HepG2 (cell line): Measurements from ENCODE around the gene MBD4. TPM values are rescaled to one million over a fixed set of nuclear protein-coding genes. Genes with fewer than 3 reads are reported as not detected.

Experiments
- DRAP1 ChIP-seq: IDR thresholded peaks from 2 replicates; pipeline ENCODE4 v1.6.1; 2016; ENCODE audit warnings: missing genetic modification reagents, missing compliant biosample characterization
- KDM6A ChIP-seq: IDR thresholded peaks from 2 replicates; pipeline ENCODE4 v1.6.1; 2016; ENCODE audit warnings: low read depth
- KLF13 ChIP-seq: sonication (generic); formaldehyde crosslinking; IDR thresholded peaks from 2 replicates; pipeline ENCODE4 v1.4.0; 2020; ENCODE audit warnings: mild to moderate bottlenecking, missing genetic modification reagents
- MEIS2 ChIP-seq: sonication (generic); formaldehyde crosslinking; IDR thresholded peaks from 2 replicates; pipeline ENCODE4 v1.9.0; 2021; ENCODE audit warnings: mild to moderate bottlenecking, missing genetic modification reagents
- NFAT5 ChIP-seq: sonication (generic); formaldehyde crosslinking; IDR thresholded peaks from 2 replicates; pipeline ENCODE4 v1.4.0; 2020; ENCODE audit warnings: missing genetic modification reagents
- REL ChIP-seq: sonication (generic); formaldehyde crosslinking; conservative IDR thresholded peaks from 2 replicates; pipeline ENCODE4 v1.8.0; 2022; ENCODE audit warnings: mild to moderate bottlenecking, missing genetic modification reagents, moderate library complexity
- SNAPC2 ChIP-seq: sonication (generic); formaldehyde crosslinking; IDR thresholded peaks from 2 replicates; pipeline ENCODE4 v1.8.1; 2022; ENCODE audit warnings: mild to moderate bottlenecking, missing genetic modification reagents
- THAP11 ChIP-seq: IDR thresholded peaks from 2 replicates; pipeline ENCODE4 v1.6.1; 2016; ENCODE audit warnings: missing biosample characterization, missing genetic modification reagents
- ZNF160 ChIP-seq: sonication (generic); formaldehyde crosslinking; IDR thresholded peaks from 2 replicates; pipeline ENCODE4 v1.8.0; 2022; ENCODE audit warnings: mild to moderate bottlenecking, inconsistent platforms, missing genetic modification reagents
- ZNF256 ChIP-seq: sonication (generic); formaldehyde crosslinking; conservative IDR thresholded peaks from 2 replicates; pipeline ENCODE4 v1.4.0; 2020; ENCODE audit warnings: missing genetic modification reagents
- ZNF740 ChIP-seq: sonication (generic); formaldehyde crosslinking; IDR thresholded peaks from 2 replicates; pipeline ENCODE4 v1.4.0; 2020; ENCODE audit warnings: missing genetic modification reagents
- polyA plus RNA-seq, 8 experiments: library from polyadenylated mRNA; depleted of rRNA in 3 of 8; stranded (reverse) in 7 of 8; unstranded in 1 of 8; fragments of >200 nt; fragmentation: Illumina TruSeq in 4 of 8; extraction: Trizol in 4 of 8; gene quantifications; 2 replicates each; pipeline versions ENCODE4 v1.2.1 to v1.2.3, GENCODE V29; 2011 to 2016; ENCODE audit warnings: low read depth in 4 of 8, missing spikeins in 1 of 8, mixed read lengths in 1 of 8; ENCODE audit not compliant: insufficient read depth in 1 of 8
- total RNA-seq, 5 experiments: library from RNA; depleted of rRNA; stranded (reverse); fragments of >200 nt; fragmentation: Illumina TruSeq; extraction: Trizol; gene quantifications; 2 replicates each; pipeline ENCODE4 v1.2.3, GENCODE V29; 2016; ENCODE audit warnings: low read depth in 1 of 5
- TF ChIP-seq, protein P1 (sequence below): sonication (generic); formaldehyde crosslinking; IDR thresholded peaks from 2 replicates; pipeline ENCODE4 v1.4.0; 2020; ENCODE audit warnings: missing genetic modification reagents
- TF ChIP-seq, protein P2 (sequence below), 2 experiments: sonication (generic) in 1 of 2; formaldehyde crosslinking in 1 of 2; IDR thresholded peaks; 2 replicates each; pipeline versions ENCODE4 v1.4.0 to v1.6.1; 2016 to 2020; ENCODE audit warnings: borderline replicate concordance in 1 of 2, low read depth in 1 of 2, mild to moderate bottlenecking in 1 of 2, missing genetic modification reagents in 1 of 2
- TF ChIP-seq, protein P3 (sequence below): sonication (generic); formaldehyde crosslinking; IDR thresholded peaks from 2 replicates; pipeline ENCODE4 v1.5.0; 2020; ENCODE audit warnings: missing genetic modification reagents

MBD4 gene
- total and polyA plus RNA-seq, 2 of the 13 experiments (the other 11 are each of a cell fraction or from before 2014, with no cell fraction given), result 14.9 to 25.3 TPM

GRCh38 chr3:129418041-129418973 is 21.4 kb downstream of the MBD4 start (continued):
- TF ChIP-seq NFAT5 (no peak), REL (no peak), ZNF256 (CRISPR knock-in tag) (no peak), SNAPC2 (CRISPR knock-in tag) (no peak), ZNF740 (CRISPR knock-in tag) (no peak), THAP11 (CRISPR knock-in tag) (0 out of 2 replicates have a peak, but pooled peaks have one; percentile 29), DRAP1 (CRISPR knock-in tag) (peak; percentile 49; the same call in 1 of the 2 replicates), ZNF160 (CRISPR knock-in tag) (no peak), MEIS2 (CRISPR knock-in tag) (no peak), KDM6A (CRISPR knock-in tag) (0 out of 2 replicates have a peak, but pooled peaks have one; percentile 20), KLF13 (CRISPR knock-in tag) (no peak)
- TF ChIP-seq, protein P1, sequence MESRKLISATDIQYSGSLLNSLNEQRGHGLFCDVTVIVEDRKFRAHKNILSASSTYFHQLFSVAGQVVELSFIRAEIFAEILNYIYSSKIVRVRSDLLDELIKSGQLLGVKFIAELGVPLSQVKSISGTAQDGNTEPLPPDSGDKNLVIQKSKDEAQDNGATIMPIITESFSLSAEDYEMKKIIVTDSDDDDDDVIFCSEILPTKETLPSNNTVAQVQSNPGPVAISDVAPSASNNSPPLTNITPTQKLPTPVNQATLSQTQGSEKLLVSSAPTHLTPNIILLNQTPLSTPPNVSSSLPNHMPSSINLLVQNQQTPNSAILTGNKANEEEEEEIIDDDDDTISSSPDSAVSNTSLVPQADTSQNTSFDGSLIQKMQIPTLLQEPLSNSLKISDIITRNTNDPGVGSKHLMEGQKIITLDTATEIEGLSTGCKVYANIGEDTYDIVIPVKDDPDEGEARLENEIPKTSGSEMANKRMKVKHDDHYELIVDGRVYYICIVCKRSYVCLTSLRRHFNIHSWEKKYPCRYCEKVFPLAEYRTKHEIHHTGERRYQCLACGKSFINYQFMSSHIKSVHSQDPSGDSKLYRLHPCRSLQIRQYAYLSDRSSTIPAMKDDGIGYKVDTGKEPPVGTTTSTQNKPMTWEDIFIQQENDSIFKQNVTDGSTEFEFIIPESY (CRISPR knock-in tag), result peak; percentile 25; the same call in 1 of the 2 replicates
- TF ChIP-seq, protein P2, sequence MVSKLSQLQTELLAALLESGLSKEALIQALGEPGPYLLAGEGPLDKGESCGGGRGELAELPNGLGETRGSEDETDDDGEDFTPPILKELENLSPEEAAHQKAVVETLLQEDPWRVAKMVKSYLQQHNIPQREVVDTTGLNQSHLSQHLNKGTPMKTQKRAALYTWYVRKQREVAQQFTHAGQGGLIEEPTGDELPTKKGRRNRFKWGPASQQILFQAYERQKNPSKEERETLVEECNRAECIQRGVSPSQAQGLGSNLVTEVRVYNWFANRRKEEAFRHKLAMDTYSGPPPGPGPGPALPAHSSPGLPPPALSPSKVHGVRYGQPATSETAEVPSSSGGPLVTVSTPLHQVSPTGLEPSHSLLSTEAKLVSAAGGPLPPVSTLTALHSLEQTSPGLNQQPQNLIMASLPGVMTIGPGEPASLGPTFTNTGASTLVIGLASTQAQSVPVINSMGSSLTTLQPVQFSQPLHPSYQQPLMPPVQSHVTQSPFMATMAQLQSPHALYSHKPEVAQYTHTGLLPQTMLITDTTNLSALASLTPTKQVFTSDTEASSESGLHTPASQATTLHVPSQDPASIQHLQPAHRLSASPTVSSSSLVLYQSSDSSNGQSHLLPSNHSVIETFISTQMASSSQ (IDR thresholded peaks at IDR 0.05; ENCODE audit: low read depth), result no peak
- TF ChIP-seq, protein P2 (CRISPR knock-in tag; IDR thresholded peaks at IDR 0.05; ENCODE audit: borderline replicate concordance), result no peak
- TF ChIP-seq, protein P3, sequence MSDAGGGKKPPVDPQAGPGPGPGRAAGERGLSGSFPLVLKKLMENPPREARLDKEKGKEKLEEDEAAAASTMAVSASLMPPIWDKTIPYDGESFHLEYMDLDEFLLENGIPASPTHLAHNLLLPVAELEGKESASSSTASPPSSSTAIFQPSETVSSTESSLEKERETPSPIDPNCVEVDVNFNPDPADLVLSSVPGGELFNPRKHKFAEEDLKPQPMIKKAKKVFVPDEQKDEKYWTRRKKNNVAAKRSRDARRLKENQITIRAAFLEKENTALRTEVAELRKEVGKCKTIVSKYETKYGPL (CRISPR knock-in tag), result no peak
